BLaER1 (cell line): ENCODE results near the gene LRRC4C.
"Not testable (repeated sequence)": the region's sequence is repeated elsewhere in the genome, so short reads cannot be mapped to it uniquely, and the experiment has no call there.

Source experiments
- H3K27ac ChIP-seq: shearing (Covaris generic); formaldehyde crosslinking; 2 replicates; pipeline ENCODE4 v1.8.1; 2022
- H3K27me3 ChIP-seq: shearing (Covaris generic); formaldehyde crosslinking; 2 replicates; pipeline ENCODE4 v1.8.1; 2022
- H3K36me3 ChIP-seq: shearing (Covaris generic); formaldehyde crosslinking; 2 replicates; pipeline ENCODE4 v1.8.1; 2022
- H3K4me1 ChIP-seq: shearing (Covaris generic); formaldehyde crosslinking; 2 replicates; pipeline ENCODE4 v1.8.1; 2022
- H3K4me2 ChIP-seq: shearing (Covaris generic); formaldehyde crosslinking; 2 replicates; pipeline ENCODE4 v1.8.1; 2022
- H3K4me3 ChIP-seq: shearing (Covaris generic); formaldehyde crosslinking; 2 replicates; pipeline ENCODE4 v1.8.1; 2022
- H3K9ac ChIP-seq: shearing (Covaris generic); formaldehyde crosslinking; 2 replicates; pipeline ENCODE4 v1.8.1; 2022
- H3K9me3 ChIP-seq: shearing (Covaris generic); formaldehyde crosslinking; 2 replicates; pipeline ENCODE4 v1.8.1; 2022
- H4K20me1 ChIP-seq: shearing (Covaris generic); formaldehyde crosslinking; 2 replicates; pipeline ENCODE4 v1.8.1; 2022
- Cebpa-rat ChIP-seq: shearing (Covaris generic); IDR thresholded peaks from 2 replicates; pipeline ENCODE4 v1.8.1; 2022

The LRRC4C gene

GRCh38 chr11:40958707-40959106 is 500.7 kb downstream of the LRRC4C start:
- Histone ChIP-seq H3K4me1 (no peaks in the 10 kb centered on the region), H4K20me1 (no peaks in the 10 kb centered on the region), H3K9me3 (no peaks in the 10 kb centered on the region), H3K36me3 (no peaks in the 10 kb centered on the region), H3K9ac (no peak overlapping the region), H3K4me2 (no peak overlapping the region), H3K27ac (no peak overlapping the region), H3K27me3 (no peaks in the 10 kb centered on the region), H3K4me3 (no peak overlapping the region)
- no peak for TF ChIP-seq Cebpa-rat

DNA sequence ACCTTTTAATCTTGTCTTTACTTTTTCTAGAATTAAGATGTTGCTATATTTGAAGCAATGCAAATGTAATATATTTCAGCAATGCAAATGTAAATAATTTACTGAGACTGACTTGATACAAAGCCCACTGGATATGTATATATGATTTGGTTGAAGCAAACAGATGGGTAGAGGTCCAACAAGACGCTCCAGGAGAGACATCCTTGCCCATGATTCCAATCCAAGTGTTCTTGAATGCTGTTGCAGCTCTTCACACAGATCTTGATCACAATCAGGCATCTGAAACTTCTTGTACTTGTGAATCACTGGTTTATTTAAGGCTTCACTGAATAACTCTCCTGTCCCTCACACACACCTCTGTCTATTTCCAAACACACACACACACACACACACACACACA is 507.0 kb downstream of the LRRC4C start:
- no peak for TF ChIP-seq Cebpa-rat
- Histone ChIP-seq H3K4me3 (no peak overlapping the region), H3K27ac (no peak overlapping the region), H3K36me3 (no peaks in the 10 kb centered on the region), H3K4me1 (no peaks in the 10 kb centered on the region), H4K20me1 (no peaks in the 10 kb centered on the region), H3K9me3 (no peaks in the 10 kb centered on the region), H3K4me2 (no peak overlapping the region), H3K27me3 (no peaks in the 10 kb centered on the region), H3K9ac (no peak overlapping the region)

- no peaks in the 10 kb centered on the region for H3K36me3 ChIP-seq
- no peaks in the 10 kb centered on the region for H3K27me3 ChIP-seq
- no peak overlapping the region for H3K4me2 ChIP-seq
- no peak overlapping the region for H3K9ac ChIP-seq
- no peak for TF ChIP-seq Cebpa-rat
- H3K27ac ChIP-seq = no peak overlapping the region
- H3K4me1 ChIP-seq = no peaks in the 10 kb centered on the region
- H4K20me1 ChIP-seq = no peaks in the 10 kb centered on the region
- no peaks in the 10 kb centered on the region for H3K9me3 ChIP-seq
- no peak overlapping the region for H3K4me3 ChIP-seq
Observed at GRCh38 chr11:40938002-40938401, 521.5 kb downstream of the LRRC4C start.

- no peak overlapping the region for H3K9ac ChIP-seq
- H3K4me2 ChIP-seq = no peak overlapping the region
- H3K27ac ChIP-seq = no peak overlapping the region
- no peaks in the 10 kb centered on the region for H3K9me3 ChIP-seq
- H3K4me1 ChIP-seq = no peaks in the 10 kb centered on the region
- no peaks in the 10 kb centered on the region for H3K27me3 ChIP-seq
- H3K36me3 ChIP-seq = no peaks in the 10 kb centered on the region
- H3K4me3 ChIP-seq = no peak overlapping the region
- no peak for TF ChIP-seq Cebpa-rat
- H4K20me1 ChIP-seq = no peaks in the 10 kb centered on the region
Observed at GRCh38 chr11:40924915-40925314, 534.5 kb downstream of the LRRC4C start.

GRCh38 chr11:40921246-40921645 is 538.2 kb downstream of the LRRC4C start:
- Histone ChIP-seq H3K9ac (no peak overlapping the region), H3K27me3 (no peaks in the 10 kb centered on the region), H3K4me3 (no peak overlapping the region), H3K4me1 (no peaks in the 10 kb centered on the region), H3K9me3 (no peaks in the 10 kb centered on the region), H4K20me1 (no peaks in the 10 kb centered on the region), H3K27ac (no peak overlapping the region), H3K4me2 (no peak overlapping the region), H3K36me3 (no peaks in the 10 kb centered on the region)
- no peak for TF ChIP-seq Cebpa-rat

DNA sequence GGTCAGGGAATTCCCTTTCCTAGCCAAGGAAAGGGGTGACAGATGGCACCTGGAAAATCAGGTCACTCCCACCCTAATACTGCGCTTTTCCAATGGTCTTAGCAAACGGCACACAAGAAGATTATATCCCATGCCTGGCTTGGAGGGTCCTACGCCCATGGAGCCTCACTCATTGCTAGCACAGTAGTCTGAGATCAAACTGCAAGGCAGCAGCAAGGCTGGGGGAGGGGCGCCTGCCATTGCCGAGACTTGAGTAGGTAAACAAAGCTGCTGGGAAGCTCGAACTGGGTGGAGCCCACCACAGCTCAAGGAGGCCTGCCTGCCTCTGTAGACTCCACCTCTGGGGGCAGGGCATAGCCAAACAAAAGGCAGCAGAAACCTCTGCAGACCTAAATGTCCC is 548.7 kb downstream of the LRRC4C start:
- H3K4me2 ChIP-seq, H3K4me1 ChIP-seq: not testable (repeated sequence)

GRCh38 chr11:40894501-40894900 is 565.0 kb downstream of the LRRC4C start:
- Histone ChIP-seq H3K9ac (no peak overlapping the region), H3K4me3 (no peak overlapping the region), H3K4me2 (no peak overlapping the region), H4K20me1 (no peaks in the 10 kb centered on the region), H3K27ac (no peak overlapping the region), H3K27me3 (no peaks in the 10 kb centered on the region), H3K36me3 (no peaks in the 10 kb centered on the region), H3K9me3 (no peaks in the 10 kb centered on the region), H3K4me1 (no peaks in the 10 kb centered on the region)
- no peak for TF ChIP-seq Cebpa-rat

More for the DNA sequence above, 548.7 kb downstream of the LRRC4C start:
- not testable (repeated sequence) for H3K36me3 ChIP-seq, H3K4me3 ChIP-seq, H3K27ac ChIP-seq, H3K27me3 ChIP-seq, H4K20me1 ChIP-seq, H3K9me3 ChIP-seq, H3K9ac ChIP-seq

GRCh38 chr11:40885250-40885954 is 574.0 kb downstream of the LRRC4C start:
- H3K4me1 ChIP-seq = no peaks in the 10 kb centered on the region
- no peak overlapping the region for H3K4me2 ChIP-seq
- TF ChIP-seq Cebpa-rat = no peak
- no peak overlapping the region for H3K4me3 ChIP-seq
- H3K27ac ChIP-seq = no peak overlapping the region
- H3K9me3 ChIP-seq = no peaks in the 10 kb centered on the region
- no peaks in the 10 kb centered on the region for H3K27me3 ChIP-seq
- no peak overlapping the region for H3K9ac ChIP-seq
- H3K36me3 ChIP-seq = no peaks in the 10 kb centered on the region
- no peaks in the 10 kb centered on the region for H4K20me1 ChIP-seq

- H3K9ac ChIP-seq = no peak overlapping the region
- no peaks in the 10 kb centered on the region for H3K27me3 ChIP-seq
- H3K9me3 ChIP-seq = no peaks in the 10 kb centered on the region
- no peaks in the 10 kb centered on the region for H3K36me3 ChIP-seq
- H3K4me2 ChIP-seq = no peak overlapping the region
- H3K27ac ChIP-seq = no peak overlapping the region
- H3K4me3 ChIP-seq = no peak overlapping the region
- TF ChIP-seq Cebpa-rat = no peak
- H3K4me1 ChIP-seq = no peaks in the 10 kb centered on the region
- no peaks in the 10 kb centered on the region for H4K20me1 ChIP-seq
Observed at GRCh38 chr11:40882301-40882700, 577.2 kb downstream of the LRRC4C start.

DNA sequence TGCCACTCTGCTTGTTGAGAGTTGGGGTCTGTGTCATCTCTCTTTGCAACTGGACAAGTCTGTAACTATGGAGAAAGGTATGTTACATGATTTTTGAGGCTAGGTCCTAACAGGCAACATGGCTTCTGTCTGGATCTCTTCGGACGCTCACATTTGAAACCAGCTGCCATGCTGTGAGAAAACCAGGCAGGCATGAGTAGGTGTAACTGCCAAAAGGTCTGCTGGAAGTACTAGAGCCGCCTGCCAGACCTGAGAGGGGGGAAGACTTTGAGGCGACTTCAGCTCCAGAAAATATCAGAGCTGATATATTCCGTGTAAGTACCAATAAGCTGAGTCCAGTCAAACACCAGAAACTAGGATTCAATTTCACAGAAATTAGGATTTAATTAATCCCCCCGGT is 579.5 kb downstream of the LRRC4C start:
- Histone ChIP-seq H4K20me1 (no peaks in the 10 kb centered on the region), H3K27ac (no peak overlapping the region), H3K36me3 (no peaks in the 10 kb centered on the region), H3K27me3 (no peaks in the 10 kb centered on the region), H3K4me1 (no peaks in the 10 kb centered on the region), H3K4me3 (no peak overlapping the region), H3K9me3 (no peaks in the 10 kb centered on the region), H3K4me2 (no peak overlapping the region), H3K9ac (no peak overlapping the region)
- TF ChIP-seq Cebpa-rat = no peak

- Histone ChIP-seq H3K4me3 (no peak overlapping the region), H4K20me1 (no peaks in the 10 kb centered on the region), H3K4me1 (no peaks in the 10 kb centered on the region), H3K27ac (no peak overlapping the region), H3K4me2 (no peak overlapping the region), H3K36me3 (no peaks in the 10 kb centered on the region), H3K27me3 (no peaks in the 10 kb centered on the region), H3K9me3 (no peaks in the 10 kb centered on the region), H3K9ac (no peak overlapping the region)
- TF ChIP-seq Cebpa-rat = no peak
Observed at GRCh38 chr11:40877981-40878380, 581.5 kb downstream of the LRRC4C start.
